BE2C (cell line): ENCODE results near the gene EPS8L2.

ENCODE experiments used
- DNase-seq: peaks from one replicate; pipeline ENCODE4 v3.0.0-alpha.2; 2020
- H3K27me3 ChIP-seq: fragments of 250-450 bp; sonication (Bioruptor Pico); 2 replicates; pipeline ENCODE4 v1.5.1; 2020; ENCODE audit warnings: mild to moderate bottlenecking
- H3K36me3 ChIP-seq: fragments of 250-450 bp; sonication (Bioruptor Pico); 2 replicates; pipeline ENCODE4 v1.5.1; 2020; ENCODE audit warnings: mild to moderate bottlenecking
- H3K4me1 ChIP-seq: fragments of 250-450 bp; sonication (Bioruptor Pico); 2 replicates; pipeline ENCODE4 v1.5.1; 2020
- H3K4me3 ChIP-seq: 2 replicates; pipeline ENCODE4 v1.5.1; 2011; ENCODE audit warnings: low read depth, low read length
- H3K9me3 ChIP-seq: fragments of 250-450 bp; sonication (Bioruptor Pico); 2 replicates; pipeline ENCODE4 v1.5.1; 2020
- CTCF ChIP-seq: IDR thresholded peaks from 2 replicates; pipeline ENCODE4 v1.5.1; 2012; ENCODE audit warnings: mild to moderate bottlenecking, low read depth, low read length

The EPS8L2 gene

GRCh38 chr11:764322-765024, 58.4 kb downstream of the EPS8L2 start:
- no peaks in the 10 kb centered on the region for H3K4me1 ChIP-seq
- no peaks in the 10 kb centered on the region for H3K9me3 ChIP-seq
- H3K36me3 ChIP-seq: peaks cover 40% of the 10 kb centered on the region
- TF ChIP-seq CTCF: no peak
- DNase-seq: no peak
- no peaks in the 10 kb centered on the region for H3K27me3 ChIP-seq
- no peak overlapping the region for H3K4me3 ChIP-seq

- TF ChIP-seq CTCF: peak; percentile 54
- Histone ChIP-seq H3K9me3 (no peaks in the 10 kb centered on the region), H3K4me1 (no peaks in the 10 kb centered on the region), H3K36me3 (peaks cover 38% of the 10 kb centered on the region), H3K27me3 (no peaks in the 10 kb centered on the region), H3K4me3 (no peak overlapping the region)
- DNase-seq: peak; percentile 66
Observed at GRCh38 chr11:765025-765801, 59.2 kb downstream of the EPS8L2 start.

GRCh38 chr11:765802-766091, 59.7 kb downstream of the EPS8L2 start:
- peaks cover 41% of the 10 kb centered on the region for H3K36me3 ChIP-seq
- no peak for TF ChIP-seq CTCF
- no peak for DNase-seq
- H3K4me3 ChIP-seq: no peak overlapping the region
- no peaks in the 10 kb centered on the region for H3K4me1 ChIP-seq
- no peaks in the 10 kb centered on the region for H3K27me3 ChIP-seq
- H3K9me3 ChIP-seq: no peaks in the 10 kb centered on the region

GRCh38 chr11:766106-766935, 60.3 kb downstream of the EPS8L2 start:
- H3K4me3 ChIP-seq: no peak overlapping the region
- H3K4me1 ChIP-seq: no peaks in the 10 kb centered on the region
- peaks cover 43% of the 10 kb centered on the region for H3K36me3 ChIP-seq
- no peaks in the 10 kb centered on the region for H3K9me3 ChIP-seq
- H3K27me3 ChIP-seq: no peaks in the 10 kb centered on the region
- no peak for DNase-seq
- no peak for TF ChIP-seq CTCF

GRCh38 chr11:766936-767210, 60.8 kb downstream of the EPS8L2 start:
- Histone ChIP-seq H3K27me3 (no peaks in the 10 kb centered on the region), H3K9me3 (no peaks in the 10 kb centered on the region), H3K36me3 (peaks cover 47% of the 10 kb centered on the region), H3K4me3 (no peak overlapping the region), H3K4me1 (no peaks in the 10 kb centered on the region)
- no peak for TF ChIP-seq CTCF
- no peak for DNase-seq

GRCh38 chr11:767238-767637, 61.2 kb downstream of the EPS8L2 start:
- H3K27me3 ChIP-seq: no peaks in the 10 kb centered on the region
- DNase-seq: no peak
- H3K36me3 ChIP-seq: peaks cover 44% of the 10 kb centered on the region
- TF ChIP-seq CTCF: no peak
- no peaks in the 10 kb centered on the region for H3K9me3 ChIP-seq
- no peak overlapping the region for H3K4me3 ChIP-seq
- H3K4me1 ChIP-seq: no peaks in the 10 kb centered on the region
